Astrocyte of the spinal cord (primary cell): ENCODE measurements around the gene NEURL1B.

Source experiments
- DNase-seq: peaks from one replicate; pipeline ENCODE4 v3.0.0; 2011; ENCODE audit warnings: low read depth, low spot score
- H3K4me3 ChIP-seq: 2 replicates; pipeline ENCODE4 v1.5.1; 2011; ENCODE audit warnings: low read depth, mild to moderate bottlenecking, low read length, moderate library complexity
- CTCF ChIP-seq: IDR thresholded peaks from 2 replicates; pipeline ENCODE4 v1.5.1; 2012; ENCODE audit warnings: low read depth, mild to moderate bottlenecking, low read length, inconsistent platforms
- in situ Hi-C: cut with HindIII; loops from 2 replicates; pipeline ENCODE4 v1.10.0; 2017; ENCODE audit warnings: low sequenced_read_pairs

NEURL1B gene

GRCh38 chr5:172667786-172668593 lies 26.9 kb downstream of the NEURL1B start:
- no peak for TF ChIP-seq CTCF
- in situ Hi-C loops = no loop called here
- H3K4me3 ChIP-seq = no peak overlapping the region
- no peak for DNase-seq

DNA sequence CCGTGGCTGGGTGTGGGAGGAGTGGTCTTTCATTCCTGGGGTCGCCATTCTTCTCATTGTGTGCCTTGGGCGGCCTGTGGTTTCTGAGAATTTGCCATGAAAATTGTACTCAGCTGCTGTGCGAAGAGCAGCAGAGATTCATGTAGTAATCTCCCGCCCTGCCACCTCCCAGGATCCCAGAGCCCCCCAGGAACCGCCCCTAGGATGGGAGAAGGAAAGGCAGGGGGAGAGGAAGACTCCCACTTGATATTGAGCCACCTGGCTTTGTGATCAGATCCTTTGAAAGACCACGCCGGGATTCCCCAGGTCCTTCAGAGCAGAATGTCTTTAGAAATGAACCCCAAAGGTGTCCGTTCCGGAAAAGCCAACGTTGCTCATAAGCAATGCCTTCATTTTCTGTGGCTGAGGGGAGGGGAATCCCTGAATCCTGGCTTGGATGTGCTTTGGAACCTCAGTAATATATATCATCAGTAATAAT lies 27.6 kb downstream of the NEURL1B start:
- no peak overlapping the region for H3K4me3 ChIP-seq
- no peak for DNase-seq
- in situ Hi-C loops = no loop called here
- no peak for TF ChIP-seq CTCF

DNA sequence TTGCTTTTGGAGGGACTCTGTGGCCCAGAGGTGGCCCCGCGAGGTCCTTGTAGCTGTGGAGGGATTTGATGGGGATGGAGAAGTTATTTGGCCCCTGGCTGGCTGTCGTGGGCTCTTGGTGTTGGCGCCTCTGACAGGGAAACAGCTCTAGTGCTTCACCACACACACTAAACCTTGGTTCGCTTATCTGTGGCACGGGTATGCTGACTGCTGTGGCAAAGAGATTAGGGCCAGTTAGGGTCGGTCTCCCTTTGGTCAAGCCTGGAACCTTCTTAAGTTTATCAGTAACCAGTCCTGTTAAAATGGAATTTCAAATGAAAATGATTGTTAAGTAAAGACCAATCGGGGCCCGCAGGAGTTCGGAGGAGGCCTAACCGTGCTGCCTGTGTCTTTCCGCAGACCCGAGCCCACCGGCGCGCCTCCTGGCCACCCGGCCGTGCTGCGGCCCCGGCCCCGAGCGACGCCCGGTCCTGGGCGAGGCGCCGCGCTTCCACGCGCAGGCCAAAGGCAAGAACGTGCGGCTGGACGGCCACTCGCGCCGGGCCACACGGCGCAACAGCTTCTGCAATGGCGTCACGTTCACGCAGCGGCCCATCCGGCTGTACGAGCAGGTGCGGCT lies 28.4 kb downstream of the NEURL1B start:
- in situ Hi-C loops = no loop called here
- no peak for DNase-seq
- H3K4me3 ChIP-seq = no peak overlapping the region
- no peak for TF ChIP-seq CTCF

DNA sequence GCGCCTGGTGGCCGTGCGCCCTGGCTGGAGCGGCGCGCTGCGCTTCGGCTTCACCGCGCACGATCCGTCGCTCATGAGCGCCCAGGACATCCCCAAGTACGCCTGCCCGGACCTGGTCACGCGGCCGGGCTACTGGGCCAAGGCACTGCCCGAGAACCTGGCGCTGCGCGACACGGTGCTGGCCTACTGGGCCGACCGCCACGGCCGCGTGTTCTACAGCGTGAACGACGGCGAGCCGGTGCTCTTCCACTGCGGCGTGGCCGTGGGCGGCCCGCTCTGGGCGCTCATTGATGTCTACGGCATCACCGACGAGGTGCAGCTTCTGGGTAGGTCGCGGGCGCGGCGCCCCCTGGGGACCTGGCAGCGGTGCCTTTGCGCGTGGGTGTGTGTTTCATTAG lies 28.9 kb downstream of the NEURL1B start:
- peak; percentile 4 for TF ChIP-seq CTCF
- H3K4me3 ChIP-seq = no peak overlapping the region
- no peak for DNase-seq
- in situ Hi-C loops = no loop called here

DNA sequence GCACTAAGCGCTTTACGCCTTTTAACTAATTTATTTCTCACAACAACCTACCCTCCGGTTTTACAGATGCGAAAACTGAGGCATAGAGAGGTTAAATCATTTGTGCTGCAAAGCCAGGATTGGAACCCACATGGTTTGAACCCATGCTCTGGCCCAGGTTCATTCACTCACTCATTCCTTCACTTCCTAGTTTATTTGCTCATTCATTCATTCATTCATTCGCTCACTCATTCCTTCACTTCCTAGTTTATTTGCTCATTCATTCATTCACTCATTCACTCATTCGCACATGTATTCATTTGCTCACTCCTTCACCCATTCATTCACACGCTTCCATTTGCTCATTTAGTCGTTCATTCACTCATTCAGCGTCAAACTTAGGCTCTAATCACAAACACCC lies 29.4 kb downstream of the NEURL1B start:
- in situ Hi-C loops = no loop called here
- DNase-seq = no peak
- no peak overlapping the region for H3K4me3 ChIP-seq
- TF ChIP-seq CTCF = no peak

DNA sequence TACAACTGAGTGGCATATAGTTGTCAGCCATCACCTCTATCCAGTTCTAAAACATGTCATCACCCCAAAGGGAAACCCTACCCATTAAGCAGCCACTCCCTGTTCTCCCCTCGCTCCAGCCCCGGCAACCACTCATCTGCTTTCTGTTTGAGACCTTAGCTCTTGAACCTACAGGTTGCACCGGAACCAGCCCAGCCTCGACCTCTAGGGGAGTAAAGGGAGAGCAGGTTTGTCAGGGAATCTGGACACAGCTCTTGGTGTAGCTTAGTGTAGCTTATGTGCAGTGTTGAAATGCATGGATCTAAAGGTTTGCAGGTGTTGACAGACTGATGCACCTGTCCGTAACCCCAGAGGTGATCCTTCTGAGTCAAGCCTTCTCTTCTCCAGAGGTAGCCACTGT lies 30.0 kb downstream of the NEURL1B start:
- H3K4me3 ChIP-seq = no peak overlapping the region
- TF ChIP-seq CTCF = no peak
- in situ Hi-C loops = no loop called here
- no peak for DNase-seq
